NCI-H69 (cell line): ENCODE results near the gene PDZD7.

Experiments used
- DNase-seq: peaks from one replicate; lab custom pipeline; 2025; lab: John Stamatoyannopoulos, UW

PDZD7 gene

GRCh38 chr10:101001659-101002035 lies 29.3 kb downstream of the PDZD7 start:
- no peak for DNase-seq

DNA sequence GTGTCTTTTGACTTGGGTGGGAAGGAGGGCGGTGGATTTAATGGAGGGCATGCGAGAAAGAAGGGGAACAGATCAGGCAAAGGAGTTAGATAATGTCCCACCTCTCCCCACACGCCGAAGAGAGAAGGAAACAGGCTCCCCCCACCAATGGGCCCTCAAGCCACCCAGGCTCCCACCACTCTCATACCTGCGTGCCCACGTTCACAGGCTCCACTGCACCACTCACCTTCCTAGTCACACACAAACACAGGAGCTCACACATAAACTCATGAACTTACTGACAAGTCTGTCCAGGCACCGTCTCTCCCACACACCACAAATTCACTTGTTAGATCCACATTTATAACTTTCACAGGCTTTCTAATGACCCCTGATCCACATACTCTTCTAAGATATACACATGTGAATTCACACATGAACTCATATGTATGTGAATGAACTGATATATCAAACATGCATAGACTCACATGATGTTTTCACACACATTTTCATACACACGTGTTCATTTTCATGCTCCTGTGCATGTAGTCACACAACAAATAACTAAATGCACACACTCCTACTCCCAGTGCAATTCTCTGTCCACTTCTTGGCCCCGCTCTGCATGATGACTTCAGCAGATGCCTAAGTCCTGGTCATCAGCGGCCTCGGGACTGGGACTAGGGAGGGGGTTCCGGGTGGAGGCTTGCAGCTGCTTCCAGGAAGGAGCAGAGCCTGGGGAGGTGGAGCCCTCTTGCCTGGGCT lies 29.8 kb downstream of the PDZD7 start:
- DNase-seq, result no peak

DNA sequence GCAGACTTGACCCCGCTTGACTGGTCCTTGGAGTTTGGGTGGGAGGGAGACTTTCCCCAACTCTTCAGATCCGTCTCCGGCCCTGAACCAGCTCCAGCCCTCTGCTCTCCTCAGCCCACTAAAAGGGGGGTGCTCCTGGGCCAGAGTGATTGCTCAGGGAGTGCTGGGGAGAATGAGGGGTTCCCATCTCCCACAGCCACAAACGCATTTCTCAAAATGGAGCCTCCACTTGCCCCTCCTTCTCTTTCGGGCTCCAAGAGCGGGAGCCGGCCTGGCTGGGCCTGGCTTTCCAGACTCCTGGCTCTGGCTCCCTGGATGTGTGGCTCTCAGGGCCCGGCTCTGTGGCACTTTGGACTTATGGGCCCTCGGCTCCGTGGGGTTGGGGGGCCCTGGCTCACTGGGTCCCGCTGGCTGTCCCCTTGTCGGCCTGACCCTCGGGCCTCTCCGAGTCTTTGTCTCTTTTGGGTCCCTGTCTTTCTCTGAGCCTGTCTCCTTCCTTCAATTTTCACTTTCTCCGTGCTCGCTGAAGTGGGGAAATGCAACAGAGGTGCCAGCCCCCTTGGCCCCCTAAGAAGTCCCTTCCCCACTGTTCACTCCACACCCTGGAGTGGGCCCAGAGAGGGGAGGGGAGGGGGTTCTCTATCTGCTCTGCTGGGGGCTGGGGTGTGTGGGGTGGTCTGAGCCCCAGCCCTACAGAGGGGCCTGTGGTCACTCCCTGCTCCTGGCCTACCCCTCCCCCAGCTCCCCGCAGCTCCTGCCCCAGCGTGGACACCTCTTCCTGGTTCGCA lies 30.6 kb downstream of the PDZD7 start:
- no peak for DNase-seq

GRCh38 chr10:100999742-101000126 lies 31.2 kb downstream of the PDZD7 start, which contains the start of gene LZTS2:
LZTS2 (plus strand) TSS chr10:100999808; CDS start chr10:101002539, 2,731 bp downstream.
- no peak for DNase-seq

- peak; percentile 75 for DNase-seq
Observed at GRCh38 chr10:100998991-100999741, 31.8 kb downstream of the PDZD7 start.

GRCh38 chr10:100998183-100998990 lies 32.5 kb downstream of the PDZD7 start:
- DNase-seq, result peak; percentile 94

DNA sequence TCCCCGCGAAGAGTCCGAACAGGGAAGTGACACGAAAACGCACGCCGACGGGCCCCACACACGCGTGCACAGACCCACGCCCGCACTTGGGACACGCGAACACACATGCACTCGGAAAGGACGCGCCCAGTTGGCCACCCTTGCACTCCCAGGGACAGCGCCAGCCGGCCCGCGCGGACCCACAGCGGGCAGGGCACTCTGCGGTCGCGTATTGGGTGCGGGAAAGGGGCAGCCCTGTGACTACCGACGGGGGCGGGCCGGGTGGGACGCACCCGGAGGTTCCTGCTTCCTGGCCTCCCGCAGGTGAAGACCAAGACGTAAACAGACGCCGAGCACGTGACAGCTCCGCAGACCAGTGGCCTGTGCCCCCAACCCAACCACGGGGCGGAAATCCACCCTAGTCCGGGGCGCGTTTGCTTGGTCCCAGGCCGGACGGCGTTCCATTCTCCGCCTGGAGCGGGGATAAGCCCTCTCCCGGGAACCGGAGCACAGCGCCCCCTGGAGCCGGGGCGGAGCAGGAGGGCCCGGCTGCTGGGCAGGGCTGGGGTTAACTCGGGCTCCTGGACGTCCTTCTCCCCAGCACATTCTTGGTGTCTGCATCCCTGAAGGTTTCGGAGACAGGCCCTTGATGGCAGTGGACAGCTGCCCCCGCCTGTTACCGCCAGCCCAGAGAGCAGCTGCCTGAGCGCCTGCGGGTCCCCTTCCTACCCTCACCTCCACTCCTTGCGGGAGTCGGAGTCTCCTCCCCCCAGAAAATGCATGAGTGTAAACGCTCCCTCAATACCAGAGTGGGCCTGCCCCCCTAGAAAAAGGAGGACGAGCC lies 33.4 kb downstream of the PDZD7 start:
- DNase-seq, result peak; percentile 82

DNA sequence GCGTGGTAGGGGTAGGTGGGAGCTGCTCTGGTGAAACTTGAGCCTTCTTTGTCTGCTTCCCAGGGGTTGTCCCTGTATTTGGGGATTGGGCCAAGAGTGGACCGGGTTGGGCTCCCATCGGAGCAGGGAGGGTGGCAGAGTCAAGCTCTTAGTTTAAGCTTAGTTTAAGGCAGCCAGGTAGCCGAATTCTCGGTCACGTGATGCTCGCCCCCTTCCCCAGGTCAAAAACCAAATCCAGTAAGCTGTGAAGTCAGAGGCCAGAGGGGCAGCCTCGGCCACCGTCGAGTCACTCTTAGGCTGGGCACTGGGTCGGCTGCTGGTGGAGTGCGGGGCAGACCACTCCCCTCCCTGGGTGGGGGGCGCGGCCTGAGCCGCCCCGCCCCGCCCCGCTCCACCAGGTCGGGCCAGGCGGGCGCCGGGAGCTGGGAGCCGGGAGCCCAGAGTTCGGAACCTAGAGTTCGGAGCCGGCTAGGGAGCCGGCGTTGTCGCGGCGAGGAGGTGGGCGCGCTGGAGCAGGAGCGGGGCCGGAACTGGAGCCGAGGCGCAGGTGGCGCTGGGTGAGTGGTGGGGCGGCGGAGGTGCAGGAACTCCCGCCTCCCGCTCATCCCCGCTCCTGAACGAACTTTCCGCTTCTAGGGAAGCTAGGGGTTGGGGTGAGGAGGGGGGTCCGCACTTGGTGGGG lies 34.1 kb downstream of the PDZD7 start:
- peak; percentile 61 for DNase-seq

DNA sequence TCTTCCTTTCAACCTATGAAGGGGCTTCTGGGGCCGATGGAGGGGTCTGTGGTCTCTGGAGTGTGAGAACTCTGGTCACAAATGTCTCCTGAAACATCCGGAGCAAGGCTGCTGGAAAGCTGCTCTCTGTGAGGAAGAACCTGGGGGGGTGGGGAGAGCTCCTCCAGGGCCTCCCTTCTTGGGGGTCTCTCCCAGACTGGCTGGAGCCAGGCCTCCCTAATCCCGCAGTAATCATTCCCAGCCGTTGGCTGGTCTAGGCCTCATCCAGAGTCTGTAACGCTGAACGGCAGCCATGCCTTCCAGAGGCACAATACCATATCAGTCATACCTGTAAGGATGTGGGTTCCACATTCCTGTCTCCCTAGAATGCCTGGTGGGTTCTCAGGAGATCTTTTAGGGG lies 35.7 kb downstream of the PDZD7 start:
- DNase-seq, result no peak

- peak; percentile 20 for DNase-seq
Observed at GRCh38 chr10:100993986-100994708, 36.8 kb downstream of the PDZD7 start.

GRCh38 chr10:100989088-100989487 lies 41.8 kb downstream of the PDZD7 start:
- no peak for DNase-seq

DNA sequence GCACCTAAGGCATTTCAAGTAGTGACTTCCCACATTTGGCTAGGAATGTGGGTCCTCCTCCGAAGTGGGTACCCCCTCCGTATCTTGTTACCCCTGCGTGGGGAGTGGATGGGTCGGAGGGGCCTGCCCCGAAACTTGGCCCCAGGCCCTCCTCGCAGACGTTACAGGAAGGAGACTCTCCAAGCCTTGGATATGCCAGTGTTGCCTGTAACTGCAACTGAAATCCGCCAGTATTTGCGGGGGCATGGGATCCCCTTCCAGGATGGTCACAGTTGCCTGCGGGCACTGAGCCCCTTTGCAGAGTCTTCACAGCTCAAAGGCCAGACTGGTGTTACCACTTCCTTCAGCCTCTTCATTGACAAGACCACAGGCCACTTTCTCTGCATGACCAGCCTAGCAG lies 42.8 kb downstream of the PDZD7 start:
- DNase-seq, result no peak

- no peak for DNase-seq
Observed at GRCh38 chr10:100987685-100988049, 43.3 kb downstream of the PDZD7 start.

DNA sequence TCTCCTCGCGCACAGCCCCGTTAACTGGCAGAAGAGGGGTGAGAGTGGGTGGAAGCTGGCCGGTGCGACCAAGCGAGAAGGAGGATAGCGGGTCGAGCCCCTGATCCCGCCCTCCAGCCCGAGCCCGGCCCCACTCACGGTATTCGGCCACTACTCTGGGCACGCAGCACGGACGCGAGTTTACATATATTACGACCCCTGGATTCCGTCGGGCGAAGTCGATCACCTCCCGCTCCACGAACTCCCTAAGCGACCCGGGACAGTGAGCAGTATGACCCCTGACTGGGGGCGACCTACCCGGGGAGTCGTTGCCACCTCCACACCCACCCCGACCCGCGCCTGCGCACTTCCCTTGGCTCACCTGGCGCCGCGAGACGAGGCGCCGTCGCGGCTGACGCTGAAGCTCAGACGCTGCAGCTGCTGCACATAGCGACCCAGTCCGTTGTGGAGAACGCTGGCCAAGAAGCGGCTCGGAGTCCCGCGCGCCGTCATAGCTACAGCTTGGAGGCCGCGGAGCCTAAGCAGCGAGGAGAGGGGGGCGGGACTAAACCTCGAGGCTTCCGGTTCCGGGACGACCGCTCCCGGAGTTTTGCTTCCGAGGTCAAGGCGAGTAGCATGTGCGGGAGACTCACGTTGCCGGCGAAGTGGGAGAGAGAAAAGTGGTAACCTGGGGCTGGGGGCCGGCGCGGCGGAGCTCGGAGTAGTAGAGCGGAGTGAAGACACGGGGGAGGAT lies 43.8 kb downstream of the PDZD7 start, which contains the start of the genes MRPL43 and TWNK:
MRPL43 (minus strand) TSS at position 546 of the 733 bp plus-strand sequence; CDS start at position 492, 54 bp downstream.
TWNK (plus strand) TSS at position 592 of the 733 bp plus-strand sequence. CDS start 668 bp downstream, outside the sequence.
- peak; percentile 79 for DNase-seq

DNA sequence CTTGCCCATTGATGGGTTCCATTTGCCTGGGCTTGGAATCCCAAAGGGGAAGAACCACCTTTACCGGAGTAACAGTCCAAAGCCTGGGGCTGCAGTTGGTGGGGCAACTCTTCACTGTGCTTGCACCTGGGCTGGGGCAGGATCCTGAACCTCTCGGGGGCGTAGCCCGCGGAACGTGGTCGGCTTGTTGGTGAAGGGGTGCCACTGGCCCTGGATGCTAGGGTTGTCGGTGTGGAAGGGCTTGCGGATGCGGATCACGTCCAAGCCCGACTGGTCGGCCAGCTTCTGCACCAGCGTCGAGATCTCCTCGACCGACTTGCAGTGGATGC lies 44.3 kb downstream of the PDZD7 start:
- DNase-seq, result no peak

DNA sequence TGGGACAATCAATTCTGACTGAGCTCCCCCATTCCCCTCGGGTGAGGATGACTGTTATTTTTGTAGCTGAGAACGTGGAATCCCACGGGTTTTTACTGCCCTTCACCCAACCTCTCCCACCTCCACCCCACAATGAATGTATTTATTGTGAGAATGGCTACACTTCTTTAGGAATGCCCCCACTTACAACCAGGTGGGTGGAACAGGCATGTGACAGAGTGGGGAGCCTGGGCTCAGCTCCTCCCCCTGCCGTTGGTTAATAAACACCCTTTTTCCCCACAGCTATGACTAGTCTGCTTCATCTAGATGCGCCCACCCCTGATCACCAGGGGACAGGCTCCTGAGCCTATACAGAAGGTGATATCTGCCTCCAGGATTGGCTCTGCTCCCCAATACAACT lies 45.6 kb downstream of the PDZD7 start:
- DNase-seq, result no peak

- DNase-seq, result no peak
Observed at GRCh38 chr10:100984672-100985177, 46.2 kb downstream of the PDZD7 start.

GRCh38 chr10:100983868-100984671 lies 46.9 kb downstream of the PDZD7 start:
- no peak for DNase-seq
